Measurements from ENCODE around the gene RGP1.

DNA sequence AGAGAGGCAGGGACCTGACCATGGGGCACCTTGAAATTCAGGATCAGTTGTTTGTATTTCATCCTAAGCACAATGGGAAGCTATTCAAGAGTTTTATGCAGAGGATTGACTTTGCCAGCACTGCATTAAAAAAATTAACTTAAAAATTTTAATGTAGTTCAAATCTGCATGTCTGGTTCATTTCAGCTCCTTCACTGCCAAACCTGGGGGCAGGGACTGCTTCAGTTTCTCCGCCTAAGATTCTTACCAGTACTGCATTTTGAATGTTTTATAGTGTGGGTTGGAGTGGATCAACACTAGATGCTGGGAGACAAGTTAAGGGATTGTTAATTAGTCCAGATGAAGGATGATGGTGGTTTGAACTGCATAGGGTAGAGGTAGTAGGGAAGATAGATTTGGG lies 20.7 kb downstream of the RGP1 start:
- TF ChIP-seq EZH2 (IDR thresholded peaks at IDR 0.05; ENCODE audit: insufficient read depth, poor library complexity, severe bottlenecking) (no peak), EZH2phosphoT487 (IDR thresholded peaks at IDR 0.05; ENCODE audit: insufficient read depth, low read depth) (no peak)

All from GM23248 (cell line).